Heart left ventricle (tissue), 13 donors: ENCODE results near the gene PNPO.
"Not testable (repeated sequence)": the region's sequence is repeated elsewhere in the genome, so short reads cannot be mapped to it uniquely, and the experiment has no call there.

ENCODE experiments used
- CTCF ChIP-seq, 12 donors: fragments of 200-600 bp; sonication (generic) in 4 of 12; IDR thresholded peaks; one replicate each; pipeline versions ENCODE4 v1.5.0 to v1.8.0; 2018 to 2022; ENCODE audit warnings: antibody characterized with exemption in 12 of 12, mild to moderate bottlenecking in 5 of 12
- POLR2A ChIP-seq, 2 donors: fragments of 450-650 bp; IDR thresholded peaks; one replicate each; pipeline ENCODE4 v1.6.1; 2017; ENCODE audit warnings: antibody characterized with exemption in 2 of 2, mild to moderate bottlenecking in 2 of 2, moderate library complexity in 2 of 2
- donor health status: ischemic (EF 13 %, LVEDD 7.1; RV severe dilation, severe dysfunction).
- donor health status: DM: no; HTN: yes; CAD: no.
- donor health status: DM: no; HTN: no; CAD: no.
- donor health status: ischemic (EF 25% LVEDD 6.9; RV normal size, moderate dysfunction).
- donor health status: ischemic (EF 25% LVEDD 5.7; RV mildly dilated, moderate dysfunction).
- donor health status: ischemic (EF 35%, LVEDD 5.7; RV mildly dilated, moderate dysfunction).
- donor health status: nonischemic (EF 11% LVEDD 7.7; RV severe dilation, severe dysfunction).
- donor health status: DM: yes; HTN: yes; CAD: no.
- donor health status: PGD.
- donor health status: ischemic (EF 29% LVEDD 5.4; RV normal size, mild dysfunction).
- donor health status: nonischemic (EF 23%, LVEDD 6.1; RV moderate dilation, normal function).

- not testable (repeated sequence) for TF ChIP-seq CTCF, POLR2A (IDR thresholded peaks at IDR 0.05)
Measured at GRCh38 chr17:47935468-47935867, 5.9 kb upstream of the PNPO start.
